ENCODE measurements around the gene ZBTB16.

DNA sequence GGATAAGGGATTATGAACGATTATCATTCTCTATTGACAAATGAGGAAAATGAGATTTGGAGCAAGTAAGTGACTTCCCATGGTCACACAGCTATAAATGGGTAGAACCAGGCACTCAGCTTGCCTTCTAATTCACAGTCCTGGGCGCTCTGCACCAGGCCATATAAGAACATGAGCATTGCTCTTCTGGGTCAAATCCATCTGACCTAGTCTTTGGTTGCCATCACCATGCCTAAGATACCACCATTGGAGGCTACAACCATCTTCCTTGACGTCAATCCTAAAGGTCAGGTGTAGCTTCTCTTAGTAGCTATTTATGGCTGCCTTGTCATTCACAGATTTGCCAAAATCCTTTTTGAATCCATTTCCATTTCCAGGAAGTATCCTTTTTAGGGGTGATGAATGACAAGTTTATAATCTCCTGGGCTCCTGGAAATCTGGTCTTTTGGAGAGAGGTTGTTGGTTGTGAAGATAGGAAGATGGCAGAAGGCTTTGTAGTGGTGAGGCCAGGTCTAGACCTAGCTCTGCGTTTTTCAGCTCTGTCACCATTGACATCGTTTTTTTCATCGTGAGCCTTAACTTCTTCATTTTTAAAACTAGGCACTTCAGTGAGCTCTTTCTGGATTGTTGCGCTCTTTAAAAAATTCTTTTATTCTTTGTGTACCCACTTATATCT lies 11.1 kb downstream of the ZBTB16 start:
- TF ChIP-seq POLR2A (IDR thresholded peaks at IDR 0.05; ENCODE audit: extremely low read depth, insufficient read length): no peak
- TF ChIP-seq MAX (IDR thresholded peaks at IDR 0.05; ENCODE audit: low read depth, low read length): no peak
- TF ChIP-seq, protein P1, sequence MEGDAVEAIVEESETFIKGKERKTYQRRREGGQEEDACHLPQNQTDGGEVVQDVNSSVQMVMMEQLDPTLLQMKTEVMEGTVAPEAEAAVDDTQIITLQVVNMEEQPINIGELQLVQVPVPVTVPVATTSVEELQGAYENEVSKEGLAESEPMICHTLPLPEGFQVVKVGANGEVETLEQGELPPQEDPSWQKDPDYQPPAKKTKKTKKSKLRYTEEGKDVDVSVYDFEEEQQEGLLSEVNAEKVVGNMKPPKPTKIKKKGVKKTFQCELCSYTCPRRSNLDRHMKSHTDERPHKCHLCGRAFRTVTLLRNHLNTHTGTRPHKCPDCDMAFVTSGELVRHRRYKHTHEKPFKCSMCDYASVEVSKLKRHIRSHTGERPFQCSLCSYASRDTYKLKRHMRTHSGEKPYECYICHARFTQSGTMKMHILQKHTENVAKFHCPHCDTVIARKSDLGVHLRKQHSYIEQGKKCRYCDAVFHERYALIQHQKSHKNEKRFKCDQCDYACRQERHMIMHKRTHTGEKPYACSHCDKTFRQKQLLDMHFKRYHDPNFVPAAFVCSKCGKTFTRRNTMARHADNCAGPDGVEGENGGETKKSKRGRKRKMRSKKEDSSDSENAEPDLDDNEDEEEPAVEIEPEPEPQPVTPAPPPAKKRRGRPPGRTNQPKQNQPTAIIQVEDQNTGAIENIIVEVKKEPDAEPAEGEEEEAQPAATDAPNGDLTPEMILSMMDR (IDR thresholded peaks at IDR 0.05; ENCODE audit: low read depth, low read length): no peak

All from NB4 (cell line).